HG03457 (cell line): ENCODE measurements around the gene PPA2.
"Not testable (repeated sequence)": the region's sequence is repeated elsewhere in the genome, so short reads cannot be mapped to it uniquely, and the experiment has no call there.

ENCODE experiments used
- ATAC-seq: cut with Tn5 transposase; IDR thresholded peaks from one replicate; pipeline ENCODE4 v1.9.1; 2021; ENCODE audit warnings: moderate number of reproducible peaks; ENCODE audit not compliant: unreplicated experiment

PPA2 gene

GRCh38 chr4:105460306-105460705 is 13.6 kb downstream of the PPA2 start:
- no peak for ATAC-seq

GRCh38 chr4:105458541-105458940 is 15.3 kb downstream of the PPA2 start:
- ATAC-seq: not testable (repeated sequence)

GRCh38 chr4:105458001-105458400 is 15.9 kb downstream of the PPA2 start:
- ATAC-seq: no peak

DNA sequence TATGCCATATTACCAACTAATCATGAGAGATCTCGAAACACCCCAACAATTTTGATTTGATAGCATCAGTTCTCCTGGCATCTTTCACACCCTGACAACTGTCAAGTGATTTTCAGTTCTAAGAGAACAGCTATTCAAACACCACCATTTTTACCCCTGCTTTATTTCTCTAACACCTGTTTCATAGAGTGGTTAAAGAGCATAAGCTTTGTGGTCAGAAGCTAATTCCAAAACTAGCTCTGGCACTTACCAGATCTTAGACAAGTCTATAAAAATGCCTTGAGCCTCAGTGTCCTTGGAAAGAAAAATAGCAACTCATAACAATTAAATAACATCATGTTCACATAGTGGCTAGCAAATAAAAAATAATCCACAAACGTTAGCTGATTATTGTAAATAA is 17.9 kb downstream of the PPA2 start:
- no peak for ATAC-seq

DNA sequence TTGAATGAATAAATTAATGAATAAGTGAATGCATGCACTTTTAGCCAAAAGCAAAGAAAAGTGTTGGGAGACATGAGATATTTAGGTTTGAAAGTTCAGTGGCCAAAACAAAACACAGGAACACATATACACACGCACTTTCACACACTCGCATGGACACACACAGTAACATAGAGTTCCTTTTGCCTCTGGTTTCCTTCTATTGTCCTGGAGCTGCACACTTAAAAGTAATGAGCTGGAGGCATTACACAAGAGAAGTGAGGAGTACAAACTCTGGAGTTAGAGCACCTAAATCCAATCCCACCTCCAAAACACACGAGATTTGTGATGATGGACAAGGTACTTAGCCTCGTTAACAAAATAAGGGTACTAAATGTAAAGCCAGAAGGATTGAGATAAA is 18.7 kb downstream of the PPA2 start:
- no peak for ATAC-seq

GRCh38 chr4:105453550-105454205 is 20.2 kb downstream of the PPA2 start:
- peak; percentile 55 for ATAC-seq

DNA sequence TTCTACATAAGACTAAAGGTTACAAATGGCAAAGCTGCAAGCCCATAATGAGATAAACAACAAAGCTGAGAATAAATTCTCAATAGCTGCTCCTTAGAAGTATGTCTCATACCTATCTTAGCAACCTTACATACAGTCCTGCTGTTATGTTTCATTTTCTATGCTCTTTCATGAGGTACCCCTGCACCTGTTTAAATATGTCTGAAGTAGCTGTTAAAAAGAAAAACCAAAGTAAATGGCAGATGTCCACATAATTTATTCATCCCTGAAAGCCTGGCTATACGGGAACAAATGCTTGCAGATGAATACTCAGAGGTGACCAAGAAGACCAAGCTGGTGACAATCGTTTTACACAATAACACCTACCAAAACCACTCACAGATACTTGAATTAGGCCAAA is 22.5 kb downstream of the PPA2 start:
- no peak for ATAC-seq

GRCh38 chr4:105440890-105441289 is 33.0 kb downstream of the PPA2 start:
- ATAC-seq: no peak

DNA sequence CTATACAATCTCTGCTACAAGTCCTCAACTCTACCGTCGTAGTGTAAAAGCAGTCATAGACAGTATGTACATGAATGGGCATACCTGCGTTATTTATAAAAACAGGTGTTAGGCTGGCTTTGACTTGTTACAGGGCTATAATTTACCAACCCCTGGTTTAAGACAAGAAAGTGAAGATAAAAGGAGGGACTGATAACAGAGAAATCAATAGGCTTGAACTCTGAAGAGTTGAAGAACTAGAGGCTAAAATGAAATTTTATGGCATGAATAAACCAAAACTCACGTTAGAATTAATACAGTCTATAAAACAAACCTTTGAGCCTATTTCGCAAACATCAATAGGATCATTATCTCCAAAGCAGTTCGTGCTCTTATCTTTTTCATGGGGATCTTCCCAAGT is 36.2 kb downstream of the PPA2 start:
- no peak for ATAC-seq

DNA sequence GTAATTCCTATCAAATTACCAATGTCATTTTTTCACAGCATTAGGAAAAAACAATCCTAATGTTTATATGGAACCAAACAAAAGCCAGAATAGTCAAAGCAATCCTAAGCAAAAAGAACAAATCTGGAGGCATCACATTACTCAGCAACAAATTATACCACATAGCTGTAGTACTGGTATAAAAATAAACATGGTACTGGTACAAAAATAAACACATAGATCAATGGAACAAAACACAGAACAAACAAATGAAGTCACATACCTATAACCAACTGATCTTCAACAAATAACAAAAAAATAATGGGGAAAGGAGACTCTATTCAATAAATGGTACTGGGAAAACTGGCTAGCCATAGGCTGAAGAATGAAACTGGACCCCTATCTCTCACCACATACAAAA is 37.4 kb downstream of the PPA2 start:
- no peak for ATAC-seq

DNA sequence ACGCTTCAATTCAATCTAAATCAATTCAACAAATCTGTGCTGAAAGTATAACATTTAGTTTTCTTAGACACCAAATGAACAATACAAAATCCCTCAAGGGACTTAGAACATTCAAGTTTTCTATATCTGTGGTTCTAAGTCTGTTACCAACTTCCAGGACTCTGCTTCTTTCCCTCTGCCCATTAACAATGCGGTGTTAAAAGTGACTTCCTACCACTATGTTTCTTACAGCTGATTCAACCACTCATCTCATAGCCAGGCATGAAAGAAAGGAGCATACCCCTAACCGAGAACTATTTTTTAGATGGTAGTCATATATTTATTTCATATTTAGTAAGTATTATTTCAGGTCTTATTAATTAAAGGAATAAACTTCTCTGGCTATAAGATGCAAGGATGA is 38.9 kb downstream of the PPA2 start:
- ATAC-seq: no peak

- no peak for ATAC-seq
These were observed 40.4 kb downstream of the PPA2 start for GRCh38 chr4:105433421-105433820.

GRCh38 chr4:105432438-105432837 is 41.4 kb downstream of the PPA2 start:
- no peak for ATAC-seq

GRCh38 chr4:105430811-105431210 is 43.1 kb downstream of the PPA2 start:
- no peak for ATAC-seq

GRCh38 chr4:105426187-105426897 is 47.5 kb downstream of the PPA2 start:
- no peak for ATAC-seq

GRCh38 chr4:105422207-105422920 is 51.5 kb downstream of the PPA2 start:
- ATAC-seq: no peak

DNA sequence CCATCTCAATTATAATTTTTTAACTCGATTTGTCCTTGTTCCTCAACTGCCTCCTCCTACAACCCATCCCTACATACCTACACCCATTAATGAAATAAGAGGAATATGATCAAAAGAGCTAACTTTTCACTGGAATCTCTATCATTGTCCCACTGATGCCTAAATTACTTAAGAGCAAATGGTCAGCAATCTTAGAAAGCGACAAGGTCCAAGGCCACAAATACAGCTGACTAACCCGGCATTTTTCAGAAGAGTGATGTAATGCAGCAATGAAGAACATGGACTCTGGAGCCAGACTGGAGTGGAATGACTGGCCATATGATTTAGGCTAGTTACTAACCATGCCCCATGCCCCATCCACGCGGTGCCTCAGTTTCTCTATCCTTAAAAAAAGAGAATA is 56.2 kb downstream of the PPA2 start:
- ATAC-seq: no peak

- no peak for ATAC-seq
These were observed 58.5 kb downstream of the PPA2 start for GRCh38 chr4:105415281-105415744.

- no peak for ATAC-seq
These were observed 59.5 kb downstream of the PPA2 start for GRCh38 chr4:105414316-105414715.

DNA sequence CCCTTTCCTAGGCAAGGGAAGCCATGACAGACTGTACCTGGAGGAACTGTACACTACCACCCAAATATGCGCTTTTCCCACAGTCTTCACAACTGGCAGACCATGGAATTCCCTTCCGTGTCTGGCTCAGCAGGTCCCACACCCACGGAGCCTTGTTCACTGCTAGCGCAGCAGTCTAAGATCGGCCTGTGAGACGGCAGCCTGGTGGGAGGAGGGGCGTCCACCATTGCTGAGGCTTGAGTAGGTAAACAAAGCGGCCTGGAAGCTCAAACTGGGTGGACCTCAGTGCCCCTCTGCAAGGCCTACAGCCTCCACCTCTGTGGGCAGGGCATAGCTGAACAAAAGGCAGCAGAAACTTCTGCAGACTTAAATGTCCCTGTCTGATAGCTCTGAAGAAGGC is 64.7 kb downstream of the PPA2 start:
- ATAC-seq: not testable (repeated sequence)

DNA sequence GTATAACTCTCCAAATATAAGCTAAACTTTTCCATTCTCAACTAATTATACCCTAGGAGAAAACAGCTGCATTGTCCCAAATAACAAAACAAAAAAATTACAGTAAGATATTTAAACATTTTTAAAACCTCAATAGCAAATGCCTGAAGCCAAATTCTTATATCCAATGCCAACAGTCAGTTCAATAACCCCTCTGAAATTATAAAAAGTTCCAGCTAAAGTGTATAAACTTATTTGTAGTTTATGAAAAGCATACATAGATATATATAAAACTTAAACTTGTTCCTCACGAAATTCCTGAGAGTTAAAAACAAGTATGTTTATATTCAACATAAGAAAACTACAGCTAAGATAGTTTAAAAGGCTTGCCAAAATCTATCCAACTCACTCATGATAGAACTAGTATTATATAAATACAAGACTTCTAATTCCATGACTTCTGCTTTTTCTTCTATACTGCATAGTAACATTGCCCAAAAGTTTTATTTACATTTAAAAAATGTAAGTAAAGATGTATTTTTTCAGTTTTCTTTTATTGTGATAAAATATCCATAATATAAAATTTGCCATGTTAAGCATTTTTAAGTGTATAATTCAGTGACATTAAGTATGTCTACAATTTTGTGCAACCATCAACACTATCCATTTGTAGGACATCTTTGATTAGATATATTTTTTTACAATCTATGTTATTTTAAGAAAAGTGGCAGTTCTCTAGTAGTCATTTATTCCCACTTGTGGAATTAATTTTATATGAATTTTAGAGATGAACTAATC is 72.8 kb downstream of the PPA2 start:
- no peak for ATAC-seq
